AG10803 (cell line): ENCODE results near the gene TMEM208.
A peak's percentile ranks its signal among the peaks of the same experiment; 100 is the strongest.

Source experiments
- DNase-seq: peaks from one replicate; pipeline ENCODE4 v3.0.0; 2010; ENCODE audit warnings: low read depth
- H3K4me3 ChIP-seq: 2 replicates; pipeline ENCODE4 v1.5.1; 2011; ENCODE audit warnings: mild to moderate bottlenecking, low read length, control low read depth
- CTCF ChIP-seq: conservative IDR thresholded peaks from 2 replicates; pipeline ENCODE4 v1.5.1; 2011; ENCODE audit warnings: mild to moderate bottlenecking, low read length, control low read depth, inconsistent platforms

Gene TMEM208

GRCh38 chr16:67226804-67227566, at the start of gene TMEM208:
Gene TMEM208 (plus strand): TSS chr16:67227130. CDS start chr16:67227219, 89 bp downstream.
- TF ChIP-seq CTCF: peak; percentile 25
- H3K4me3 ChIP-seq: peak within 1 kb of the TSS; percentile 99
- DNase-seq: peak; percentile 98

DNA sequence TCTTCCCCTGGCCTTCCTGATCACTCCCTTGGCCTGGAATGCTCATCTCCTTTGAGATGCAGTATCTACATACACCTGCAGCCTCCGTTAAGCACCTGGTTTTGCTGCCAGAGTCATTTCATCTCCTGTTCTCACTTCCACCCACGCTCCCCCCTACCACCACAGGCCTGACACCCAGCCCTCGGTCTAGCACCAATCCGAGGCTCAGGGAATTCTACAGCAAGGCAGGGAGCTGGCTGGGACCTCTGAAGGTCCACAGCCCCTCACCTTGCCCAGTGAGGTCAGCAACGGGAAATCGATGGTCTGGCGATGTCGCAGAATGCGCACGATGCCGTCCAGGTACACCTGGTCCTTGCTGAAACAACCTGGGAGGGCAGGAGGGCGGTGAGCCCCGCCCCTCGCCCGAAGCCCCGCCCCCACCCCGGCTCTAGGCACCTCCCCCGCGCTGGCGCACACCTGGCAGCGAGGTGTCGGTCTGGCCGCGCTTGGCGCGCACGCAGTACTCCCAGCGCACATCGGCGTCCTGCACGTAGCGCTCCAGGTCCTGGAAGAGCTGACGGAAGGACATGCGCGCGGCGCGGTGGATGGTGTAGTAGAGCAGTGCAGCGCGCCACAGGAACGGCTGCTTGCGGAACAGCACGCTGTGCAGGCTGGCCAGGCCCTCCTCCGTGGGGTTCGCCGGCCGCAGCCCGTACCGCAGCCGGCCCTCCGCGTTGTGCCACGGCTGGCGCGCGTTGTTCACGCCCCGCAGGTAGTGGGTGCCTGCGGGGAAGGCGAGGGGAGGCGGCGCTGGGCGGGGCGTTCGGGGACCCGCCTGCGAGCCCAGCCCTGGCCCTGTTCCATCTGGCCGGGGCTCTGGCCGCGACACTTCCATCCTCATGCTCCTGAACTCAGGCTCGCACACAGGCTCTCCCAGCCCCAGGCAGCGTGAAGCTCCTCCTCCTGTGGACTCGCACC, 48.9 kb upstream of the TMEM208 start:
- peak overlapping the region; percentile 52 for H3K4me3 ChIP-seq
- peak; percentile 51 for DNase-seq
- TF ChIP-seq CTCF: no peak; the same call in 1 of the 2 replicates

DNA sequence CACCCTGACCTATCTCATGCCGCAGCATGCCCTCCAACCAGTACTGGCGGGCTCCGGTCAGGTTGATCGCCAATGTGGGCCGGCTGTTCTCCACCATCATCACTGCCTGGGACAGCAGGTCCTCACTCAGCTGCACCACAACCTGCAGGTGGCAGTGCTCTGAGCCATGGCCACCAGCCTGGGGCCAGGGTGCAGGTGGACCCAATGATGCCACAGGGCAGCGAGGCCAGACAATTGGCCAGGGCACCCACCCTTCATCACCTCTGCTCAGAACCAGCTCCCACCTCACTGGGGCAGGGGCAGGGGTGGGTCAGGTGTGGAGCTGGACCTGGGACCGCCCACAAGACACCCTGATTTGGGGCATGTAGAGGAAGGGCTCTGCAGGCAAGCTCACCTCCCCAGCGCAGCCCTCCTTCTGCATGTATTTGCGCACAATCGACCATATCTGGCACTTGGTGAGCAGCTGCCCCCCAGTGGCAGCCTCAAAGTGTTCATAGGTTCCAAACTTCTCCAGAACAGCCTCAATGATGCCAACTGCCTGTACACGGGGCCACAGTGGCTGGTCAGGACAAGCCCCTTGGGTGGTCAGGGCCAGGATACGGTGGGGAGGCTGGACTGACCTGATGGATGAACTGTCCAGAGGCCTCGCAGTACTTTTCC, 47.4 kb upstream of the TMEM208 start:
- no peak overlapping the region for H3K4me3 ChIP-seq
- peak; percentile 9; the same call in 1 of the 2 replicates for TF ChIP-seq CTCF
- DNase-seq: no peak

- H3K4me3 ChIP-seq: no peak overlapping the region
- DNase-seq: no peak
- TF ChIP-seq CTCF: no peak
Observed at GRCh38 chr16:67180166-67180565, 46.8 kb upstream of the TMEM208 start.

GRCh38 chr16:67181346-67181745, 45.6 kb upstream of the TMEM208 start:
- DNase-seq: peak; percentile 86
- TF ChIP-seq CTCF: no peak
- H3K4me3 ChIP-seq: no peak overlapping the region

DNA sequence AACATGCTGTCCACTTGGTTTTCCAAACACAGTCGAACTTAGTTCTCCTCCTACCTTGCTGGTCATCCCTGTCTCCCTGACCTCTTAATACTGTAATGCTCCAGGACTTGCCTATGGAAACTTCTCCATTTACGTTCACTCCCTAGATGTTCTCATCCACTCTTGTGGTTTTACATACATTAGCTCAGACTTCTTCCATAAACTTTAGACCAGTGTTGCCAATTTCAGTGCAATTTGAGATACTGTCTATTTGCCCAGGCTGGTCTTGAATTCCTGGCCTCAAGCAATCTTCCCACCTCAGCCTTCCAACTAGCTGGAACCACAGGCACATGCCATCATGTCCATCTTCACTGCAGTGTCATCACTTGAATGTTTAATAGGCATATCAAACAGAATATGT, 44.6 kb upstream of the TMEM208 start:
- TF ChIP-seq CTCF: no peak
- no peak for DNase-seq
- no peak overlapping the region for H3K4me3 ChIP-seq
